GM10266 (cell line): ENCODE measurements around the gene SRBD1.

Experiments
- DNase-seq: peaks from one replicate; pipeline ENCODE4 v3.0.0; 2012; ENCODE audit errors: extremely low spot score
- TF ChIP-seq, protein P1 (sequence below): IDR thresholded peaks from 2 replicates; pipeline ENCODE4 v1.5.1; 2012; ENCODE audit warnings: mild to moderate bottlenecking, low read depth; ENCODE audit not compliant: control insufficient read depth, insufficient read depth; ENCODE audit errors: missing control alignments

SRBD1 gene

GRCh38 chr2:45543257-45543656, 67.8 kb downstream of the SRBD1 start:
- TF ChIP-seq, protein P1, sequence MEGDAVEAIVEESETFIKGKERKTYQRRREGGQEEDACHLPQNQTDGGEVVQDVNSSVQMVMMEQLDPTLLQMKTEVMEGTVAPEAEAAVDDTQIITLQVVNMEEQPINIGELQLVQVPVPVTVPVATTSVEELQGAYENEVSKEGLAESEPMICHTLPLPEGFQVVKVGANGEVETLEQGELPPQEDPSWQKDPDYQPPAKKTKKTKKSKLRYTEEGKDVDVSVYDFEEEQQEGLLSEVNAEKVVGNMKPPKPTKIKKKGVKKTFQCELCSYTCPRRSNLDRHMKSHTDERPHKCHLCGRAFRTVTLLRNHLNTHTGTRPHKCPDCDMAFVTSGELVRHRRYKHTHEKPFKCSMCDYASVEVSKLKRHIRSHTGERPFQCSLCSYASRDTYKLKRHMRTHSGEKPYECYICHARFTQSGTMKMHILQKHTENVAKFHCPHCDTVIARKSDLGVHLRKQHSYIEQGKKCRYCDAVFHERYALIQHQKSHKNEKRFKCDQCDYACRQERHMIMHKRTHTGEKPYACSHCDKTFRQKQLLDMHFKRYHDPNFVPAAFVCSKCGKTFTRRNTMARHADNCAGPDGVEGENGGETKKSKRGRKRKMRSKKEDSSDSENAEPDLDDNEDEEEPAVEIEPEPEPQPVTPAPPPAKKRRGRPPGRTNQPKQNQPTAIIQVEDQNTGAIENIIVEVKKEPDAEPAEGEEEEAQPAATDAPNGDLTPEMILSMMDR: no peak
- no peak for DNase-seq

GRCh38 chr2:45542013-45542412, 69.1 kb downstream of the SRBD1 start:
- no peak for DNase-seq
- TF ChIP-seq, protein P1: no peak

DNA sequence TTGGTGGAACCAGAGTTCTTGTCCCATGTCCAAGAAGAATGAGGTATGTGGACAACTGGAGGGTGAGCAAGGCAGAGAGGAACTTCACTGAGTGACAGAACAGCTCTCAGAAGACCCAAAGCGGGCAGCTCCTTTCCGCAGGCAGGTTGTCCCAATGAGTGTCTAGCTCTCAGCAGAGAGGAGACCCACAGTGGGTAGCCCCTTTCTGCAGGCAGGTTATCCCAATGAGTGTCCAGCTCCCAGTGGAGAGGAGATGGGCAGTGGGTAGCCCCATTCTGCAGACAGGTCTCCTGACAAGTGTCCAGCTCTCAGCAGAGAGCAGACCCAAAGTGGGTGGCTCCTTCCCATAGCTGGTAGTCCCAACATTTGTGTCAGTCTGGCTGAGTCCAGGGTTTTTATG, 69.6 kb downstream of the SRBD1 start:
- TF ChIP-seq, protein P1: no peak
- DNase-seq: no peak

GRCh38 chr2:45540942-45541341, 70.1 kb downstream of the SRBD1 start:
- TF ChIP-seq, protein P1: no peak
- no peak for DNase-seq

DNA sequence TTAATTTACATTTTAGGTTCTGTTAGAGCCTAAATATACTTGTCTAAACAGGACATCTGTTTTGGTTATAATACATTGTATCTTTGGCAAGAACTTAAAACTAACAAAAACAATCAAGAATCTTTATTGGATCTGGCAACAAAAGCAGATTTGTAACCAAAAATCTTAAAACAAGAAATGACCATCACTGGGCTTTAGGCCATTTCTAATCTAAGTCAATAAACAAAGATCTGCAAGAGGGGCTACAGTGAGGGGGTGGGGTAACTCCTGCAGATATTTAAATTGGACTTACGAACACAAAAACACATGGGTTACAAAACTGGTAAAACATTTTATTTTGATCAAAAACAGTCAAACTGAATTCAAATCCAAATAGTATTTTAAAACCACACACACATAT, 77.3 kb downstream of the SRBD1 start:
- TF ChIP-seq, protein P1: no peak
- DNase-seq: no peak

GRCh38 chr2:45532181-45532580, 78.9 kb downstream of the SRBD1 start:
- no peak for DNase-seq
- TF ChIP-seq, protein P1: no peak

GRCh38 chr2:45524016-45524415, 87.1 kb downstream of the SRBD1 start:
- TF ChIP-seq, protein P1: no peak
- DNase-seq: no peak

GRCh38 chr2:45518546-45518945, 92.5 kb downstream of the SRBD1 start:
- DNase-seq: no peak
- TF ChIP-seq, protein P1: no peak
